Measurements from ENCODE around the gene DAND5. TPM values are rescaled to one million over a fixed set of nuclear protein-coding genes. Genes with fewer than 3 reads are reported as not detected.

DAND5 gene
- polyA plus RNA-seq, 1 of the 3 experiments (the other 2 are of a cell fraction), result 1.0 TPM

DNA sequence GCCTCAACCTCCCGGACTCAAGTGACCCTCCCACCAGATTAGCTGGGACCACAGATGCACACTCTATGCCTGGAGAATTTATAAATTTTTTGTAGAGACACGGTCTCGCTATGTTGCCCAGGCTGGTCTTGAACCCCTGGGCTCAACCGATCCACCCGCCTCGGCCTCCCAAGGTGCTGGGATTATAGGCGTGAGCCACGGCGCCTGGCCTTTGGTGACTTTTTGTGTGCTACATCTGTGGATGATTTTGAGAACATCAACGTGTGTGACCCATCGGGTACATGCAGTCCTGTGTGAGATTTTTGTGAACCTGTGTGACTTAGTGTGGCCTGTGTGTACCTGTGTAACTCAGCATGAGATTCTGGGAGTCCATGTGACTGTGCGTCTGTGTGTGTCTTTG is 17.4 kb downstream of the DAND5 start (continued):
- TF ChIP-seq, protein P1, sequence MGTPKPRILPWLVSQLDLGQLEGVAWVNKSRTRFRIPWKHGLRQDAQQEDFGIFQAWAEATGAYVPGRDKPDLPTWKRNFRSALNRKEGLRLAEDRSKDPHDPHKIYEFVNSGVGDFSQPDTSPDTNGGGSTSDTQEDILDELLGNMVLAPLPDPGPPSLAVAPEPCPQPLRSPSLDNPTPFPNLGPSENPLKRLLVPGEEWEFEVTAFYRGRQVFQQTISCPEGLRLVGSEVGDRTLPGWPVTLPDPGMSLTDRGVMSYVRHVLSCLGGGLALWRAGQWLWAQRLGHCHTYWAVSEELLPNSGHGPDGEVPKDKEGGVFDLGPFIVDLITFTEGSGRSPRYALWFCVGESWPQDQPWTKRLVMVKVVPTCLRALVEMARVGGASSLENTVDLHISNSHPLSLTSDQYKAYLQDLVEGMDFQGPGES (IDR thresholded peaks at IDR 0.05; ENCODE audit: low read depth, low read length), result no peak
- TF ChIP-seq GATA2 (CRISPR knock-in tag; IDR thresholded peaks at IDR 0.05), result no peak

DNA sequence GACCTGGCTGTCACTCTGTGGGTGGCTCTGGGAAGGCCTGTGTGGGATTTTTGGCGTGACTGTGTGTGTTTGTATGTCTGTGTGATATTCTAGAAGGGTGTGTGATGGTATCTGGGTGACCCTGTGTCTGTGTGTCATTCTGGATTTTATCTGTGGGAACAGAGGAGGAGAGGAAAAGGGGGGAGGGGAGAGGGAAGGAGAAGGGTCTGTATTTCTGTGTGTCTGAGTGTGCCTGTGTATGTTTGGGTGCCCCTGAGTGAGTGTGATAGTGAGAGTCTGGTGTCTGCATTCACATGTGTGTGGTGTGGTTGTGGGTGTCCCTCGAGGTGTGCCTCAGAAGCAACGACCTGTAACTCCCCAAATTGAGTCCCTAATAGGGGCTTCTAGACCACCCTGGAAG is 17.8 kb downstream of the DAND5 start:
- no peak overlapping the region for H3K4me2 ChIP-seq
- TF ChIP-seq RFX5 (IDR thresholded peaks at IDR 0.05; ENCODE audit: low read length), result no peak
- no peak for TF ChIP-seq RAD21 (IDR thresholded peaks at IDR 0.05; ENCODE audit: low read length)
- no peak for TF ChIP-seq TEAD4 (IDR thresholded peaks at IDR 0.05; ENCODE audit: borderline replicate concordance, insufficient read depth)
- no peak for TF ChIP-seq POLR2AphosphoS5 (IDR thresholded peaks at IDR 0.05; ENCODE audit: low read depth, low read length)
- TF ChIP-seq FOSL2 (IDR thresholded peaks at IDR 0.05; ENCODE audit: borderline replicate concordance, low read depth), result no peak
- TF ChIP-seq, protein P1 (IDR thresholded peaks at IDR 0.05; ENCODE audit: low read depth, low read length), result no peak
- TF ChIP-seq GATA2 (CRISPR knock-in tag; IDR thresholded peaks at IDR 0.05), result no peak
- TF ChIP-seq, protein P2, sequence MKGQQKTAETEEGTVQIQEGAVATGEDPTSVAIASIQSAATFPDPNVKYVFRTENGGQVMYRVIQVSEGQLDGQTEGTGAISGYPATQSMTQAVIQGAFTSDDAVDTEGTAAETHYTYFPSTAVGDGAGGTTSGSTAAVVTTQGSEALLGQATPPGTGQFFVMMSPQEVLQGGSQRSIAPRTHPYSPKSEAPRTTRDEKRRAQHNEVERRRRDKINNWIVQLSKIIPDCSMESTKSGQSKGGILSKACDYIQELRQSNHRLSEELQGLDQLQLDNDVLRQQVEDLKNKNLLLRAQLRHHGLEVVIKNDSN (IDR thresholded peaks at IDR 0.05; ENCODE audit: borderline replicate concordance, low read depth), result no peak
- TF ChIP-seq CHD2 (IDR thresholded peaks at IDR 0.05; ENCODE audit: low read length, partially characterized antibody), result no peak
- TF ChIP-seq, protein P3, sequence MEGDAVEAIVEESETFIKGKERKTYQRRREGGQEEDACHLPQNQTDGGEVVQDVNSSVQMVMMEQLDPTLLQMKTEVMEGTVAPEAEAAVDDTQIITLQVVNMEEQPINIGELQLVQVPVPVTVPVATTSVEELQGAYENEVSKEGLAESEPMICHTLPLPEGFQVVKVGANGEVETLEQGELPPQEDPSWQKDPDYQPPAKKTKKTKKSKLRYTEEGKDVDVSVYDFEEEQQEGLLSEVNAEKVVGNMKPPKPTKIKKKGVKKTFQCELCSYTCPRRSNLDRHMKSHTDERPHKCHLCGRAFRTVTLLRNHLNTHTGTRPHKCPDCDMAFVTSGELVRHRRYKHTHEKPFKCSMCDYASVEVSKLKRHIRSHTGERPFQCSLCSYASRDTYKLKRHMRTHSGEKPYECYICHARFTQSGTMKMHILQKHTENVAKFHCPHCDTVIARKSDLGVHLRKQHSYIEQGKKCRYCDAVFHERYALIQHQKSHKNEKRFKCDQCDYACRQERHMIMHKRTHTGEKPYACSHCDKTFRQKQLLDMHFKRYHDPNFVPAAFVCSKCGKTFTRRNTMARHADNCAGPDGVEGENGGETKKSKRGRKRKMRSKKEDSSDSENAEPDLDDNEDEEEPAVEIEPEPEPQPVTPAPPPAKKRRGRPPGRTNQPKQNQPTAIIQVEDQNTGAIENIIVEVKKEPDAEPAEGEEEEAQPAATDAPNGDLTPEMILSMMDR (IDR thresholded peaks at IDR 0.05), result no peak
- no peak for TF ChIP-seq NFIC (IDR thresholded peaks at IDR 0.05; ENCODE audit: borderline replicate concordance)
- no peak for TF ChIP-seq RXRA (IDR thresholded peaks at IDR 0.05; ENCODE audit: borderline replicate concordance, low read depth)
- TF ChIP-seq, protein P4, sequence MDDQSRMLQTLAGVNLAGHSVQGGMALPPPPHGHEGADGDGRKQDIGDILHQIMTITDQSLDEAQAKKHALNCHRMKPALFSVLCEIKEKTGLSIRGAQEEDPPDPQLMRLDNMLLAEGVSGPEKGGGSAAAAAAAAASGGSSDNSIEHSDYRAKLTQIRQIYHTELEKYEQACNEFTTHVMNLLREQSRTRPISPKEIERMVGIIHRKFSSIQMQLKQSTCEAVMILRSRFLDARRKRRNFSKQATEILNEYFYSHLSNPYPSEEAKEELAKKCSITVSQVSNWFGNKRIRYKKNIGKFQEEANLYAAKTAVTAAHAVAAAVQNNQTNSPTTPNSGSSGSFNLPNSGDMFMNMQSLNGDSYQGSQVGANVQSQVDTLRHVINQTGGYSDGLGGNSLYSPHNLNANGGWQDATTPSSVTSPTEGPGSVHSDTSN (IDR thresholded peaks at IDR 0.05), result no peak
- no peak for TF ChIP-seq SIN3A (IDR thresholded peaks at IDR 0.05; ENCODE audit: borderline replicate concordance, low read depth, low read length)
- no peak overlapping the region for H3K9ac ChIP-seq
- H3K36me3 ChIP-seq (replicated peaks in 1 of 2; ENCODE audit: control insufficient read depth in 1 of 2, insufficient read depth in 2 of 2, low read length in 1 of 2), result no peaks in the 10 kb centered on the region
- DNase-seq, result no peak
- H3K4me1 ChIP-seq (ENCODE audit: control insufficient read depth in 1 of 2, insufficient read depth in 2 of 2, low read depth in 1 of 2, low read length in 1 of 2), result peaks cover 0 to 8% of the 10 kb centered on the region in 2 experiments; a peak in 1 of 4 replicates
- POLR2A ChIA-PET, result no interaction called here
- peaks cover under 1% of the 10 kb centered on the region for H3F3A ChIP-seq (replicated peaks; ENCODE audit: insufficient read depth)
- H3K4me3 ChIP-seq (ENCODE audit: low read depth in 2 of 2, low read length in 1 of 2), result no peak overlapping the region
- H4K20me1 ChIP-seq (ENCODE audit: insufficient read depth), result no peaks in the 10 kb centered on the region
- H3K27ac ChIP-seq (ENCODE audit: low read depth in 2 of 2, low read length in 1 of 2), result no peak overlapping the region
- no peak overlapping the region for H2AFZ ChIP-seq (ENCODE audit: low read depth)
- CTCF ChIA-PET, result interaction anchor here (1.0 to 24.6 kb wide), 3 partner anchors 22 to 114 kb away, joined by 3 to 603 read pairs (median 3); no protein-coding TSS in a partner anchor
- no peaks in the 10 kb centered on the region for H3K9me3 ChIP-seq
- H3K27me3 ChIP-seq (ENCODE audit: insufficient read depth), result no peaks in the 10 kb centered on the region
- H3K79me2 ChIP-seq (ENCODE audit: insufficient read depth), result no peaks in the 10 kb centered on the region
- WGBS (ENCODE audit: low lambda C conversion rate), result 71% methylated on average over 3 of the region's 3 CpGs
- H3K9me2 ChIP-seq, result no peaks in the 10 kb centered on the region

Data from SK-N-SH (cell line).